CD4-positive, alpha-beta T cell (primary cell): ENCODE measurements around the gene RAB27A. TPM values are rescaled to one million over a fixed set of nuclear protein-coding genes. Genes with fewer than 3 reads are reported as not detected.

ENCODE experiments used
- ATAC-seq: fragments of 200-7000 bp; cut with Tn5 transposase; one replicate; pipeline ENCODE4 v1.10.0; 2022; ENCODE audit warnings: mild to moderate bottlenecking; ENCODE audit not compliant: poor library complexity
- CTCF ChIA-PET: fragments of 350-600 bp; sonication (Branson Sonifier 250); formaldehyde crosslinking; loops from one replicate; lab custom pipeline; 2021; ENCODE audit warnings: antibody characterized with exemption, inconsistent platforms; lab: Charles Lee
- POLR2A ChIA-PET: fragments of 350-600 bp; sonication (Branson Sonifier 250); formaldehyde crosslinking; loops from one replicate; lab custom pipeline; 2021; ENCODE audit warnings: antibody characterized with exemption, inconsistent platforms; lab: Charles Lee
- DNase-seq, 14 experiments: peaks; one replicate each; pipeline ENCODE4 v3.0.0-alpha.2; 2013 to 2020; ENCODE audit warnings: mixed read lengths in 2 of 14
- H3K27ac ChIP-seq, 2 donors: one replicate each; pipeline versions ENCODE4 v1.5.1 to v1.7.0; 2013; ENCODE audit warnings: low read length in 2 of 2, low read depth in 1 of 2, mild to moderate bottlenecking in 1 of 2
- H3K27me3 ChIP-seq, 2 experiments: 1 replicate in 1 of 2; 2 replicates in 1 of 2; pipeline versions ENCODE4 v1.6.1 to v1.7.0; 2013; ENCODE audit warnings: low read length in 2 of 2, control low read depth in 1 of 2, mild to moderate bottlenecking in 1 of 2, moderate library complexity in 1 of 2; ENCODE audit not compliant: insufficient read depth in 2 of 2, control insufficient read depth in 1 of 2
- H3K36me3 ChIP-seq: one replicate; pipeline ENCODE4 v1.6.1; 2013; ENCODE audit warnings: low read length, control low read depth; ENCODE audit not compliant: insufficient read depth
- H3K4me1 ChIP-seq: one replicate; pipeline ENCODE4 v1.6.1; 2013; ENCODE audit warnings: low read length, control low read depth; ENCODE audit not compliant: insufficient read depth
- H3K4me3 ChIP-seq: one replicate; pipeline ENCODE4 v1.5.1; 2013; ENCODE audit warnings: mild to moderate bottlenecking, low read length, moderate library complexity
- H3K9me3 ChIP-seq, 2 experiments: 1 replicate in 1 of 2; 2 replicates in 1 of 2; pipeline versions ENCODE4 v1.6.1 to v1.7.0; 2013; ENCODE audit warnings: low read length in 2 of 2, mild to moderate bottlenecking in 2 of 2, control low read depth in 1 of 2, moderate library complexity in 1 of 2; ENCODE audit not compliant: control insufficient read depth in 1 of 2, insufficient read depth in 1 of 2
- H3K27ac Mint-ChIP-seq: one replicate; pipeline ENCODE4 v1.8.0; 2020; ENCODE audit warnings: mixed read lengths
- H3K27me3 Mint-ChIP-seq: one replicate; pipeline ENCODE4 v1.8.0; 2021; ENCODE audit warnings: mixed read lengths
- H3K36me3 Mint-ChIP-seq: one replicate; pipeline ENCODE4 v1.8.0; 2021; ENCODE audit warnings: low read depth, mixed read lengths
- H3K4me1 Mint-ChIP-seq: one replicate; pipeline ENCODE4 v1.8.0; 2021; ENCODE audit warnings: low read depth, mixed read lengths
- H3K4me3 Mint-ChIP-seq: one replicate; pipeline ENCODE4 v1.8.0; 2020; ENCODE audit warnings: mild to moderate bottlenecking, mixed read lengths
- H3K9me3 Mint-ChIP-seq: one replicate; pipeline ENCODE4 v1.8.0; 2020; ENCODE audit warnings: mixed read lengths
- intact Hi-C, 2 experiments: fragments of 100-400 bp; cut with DNase I in 1 of 2; cut with micrococcal nuclease in 1 of 2; formaldehyde crosslinking; loops; one replicate each; pipeline versions ENCODE4 v1.15.1 to v1.9.0; 2023 to 2025; cut with DNase I, micrococcal nuclease
- total RNA-seq, 174 experiments: library from RNA in 2 of 174; stranded (reverse) in 2 of 174; gene quantifications; one replicate each; pipeline ENCODE4 v1.2.3 and lab custom pipeline; 2021 to 2026
- TF ChIP-seq, protein P1 (sequence below): fragments of 200-600 bp; IDR thresholded peaks from one replicate; pipeline ENCODE4 v1.8.0; 2022; ENCODE audit warnings: antibody characterized with exemption, mild to moderate bottlenecking

RAB27A gene
- total RNA-seq, 2 experiments from 2014 or later, result 9.0 TPM

DNA sequence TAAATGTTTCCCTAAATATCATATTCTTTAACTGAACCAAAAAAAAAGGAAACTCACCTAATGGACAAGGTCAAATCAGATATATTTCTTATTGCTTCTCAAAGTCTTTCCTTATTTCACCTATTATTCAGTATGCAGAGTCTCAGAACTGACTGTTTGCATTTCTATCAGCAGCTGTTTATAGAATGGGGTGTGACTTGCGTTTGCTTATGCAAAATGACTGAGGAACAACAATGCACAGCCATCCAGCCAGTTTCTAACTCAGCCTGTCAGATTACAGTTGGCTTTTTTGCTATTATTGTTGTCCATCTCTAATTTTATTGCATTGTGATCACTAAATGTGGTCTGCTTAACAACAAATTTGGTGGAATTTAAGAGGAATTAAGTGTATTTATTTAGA is 40.7 kb downstream of the RAB27A start:
- ATAC-seq (no peak), DNase-seq (no peak)
- Mint-ChIP-seq H3K27me3 (no peaks in the 10 kb centered on the region), H3K4me1 (peaks cover 40% of the 10 kb centered on the region), H3K4me3 (no peak overlapping the region), H3K36me3 (no peaks in the 10 kb centered on the region), H3K27ac (no peak overlapping the region), H3K9me3 (no peaks in the 10 kb centered on the region)
- H3K27ac ChIP-seq, result no peak overlapping the region
- no peak overlapping the region for H3K4me3 ChIP-seq
- no peaks in the 10 kb centered on the region for H3K9me3 ChIP-seq
- TF ChIP-seq, protein P1, sequence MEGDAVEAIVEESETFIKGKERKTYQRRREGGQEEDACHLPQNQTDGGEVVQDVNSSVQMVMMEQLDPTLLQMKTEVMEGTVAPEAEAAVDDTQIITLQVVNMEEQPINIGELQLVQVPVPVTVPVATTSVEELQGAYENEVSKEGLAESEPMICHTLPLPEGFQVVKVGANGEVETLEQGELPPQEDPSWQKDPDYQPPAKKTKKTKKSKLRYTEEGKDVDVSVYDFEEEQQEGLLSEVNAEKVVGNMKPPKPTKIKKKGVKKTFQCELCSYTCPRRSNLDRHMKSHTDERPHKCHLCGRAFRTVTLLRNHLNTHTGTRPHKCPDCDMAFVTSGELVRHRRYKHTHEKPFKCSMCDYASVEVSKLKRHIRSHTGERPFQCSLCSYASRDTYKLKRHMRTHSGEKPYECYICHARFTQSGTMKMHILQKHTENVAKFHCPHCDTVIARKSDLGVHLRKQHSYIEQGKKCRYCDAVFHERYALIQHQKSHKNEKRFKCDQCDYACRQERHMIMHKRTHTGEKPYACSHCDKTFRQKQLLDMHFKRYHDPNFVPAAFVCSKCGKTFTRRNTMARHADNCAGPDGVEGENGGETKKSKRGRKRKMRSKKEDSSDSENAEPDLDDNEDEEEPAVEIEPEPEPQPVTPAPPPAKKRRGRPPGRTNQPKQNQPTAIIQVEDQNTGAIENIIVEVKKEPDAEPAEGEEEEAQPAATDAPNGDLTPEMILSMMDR, result no peak
- H3K27me3 ChIP-seq, result no peaks in the 10 kb centered on the region
- H3K4me1 ChIP-seq, result peaks cover 25% of the 10 kb centered on the region
- intact Hi-C loops, result no loop called here
- POLR2A ChIA-PET, result no interaction called here
- CTCF ChIA-PET, result no interaction called here
- no peaks in the 10 kb centered on the region for H3K36me3 ChIP-seq

DNA sequence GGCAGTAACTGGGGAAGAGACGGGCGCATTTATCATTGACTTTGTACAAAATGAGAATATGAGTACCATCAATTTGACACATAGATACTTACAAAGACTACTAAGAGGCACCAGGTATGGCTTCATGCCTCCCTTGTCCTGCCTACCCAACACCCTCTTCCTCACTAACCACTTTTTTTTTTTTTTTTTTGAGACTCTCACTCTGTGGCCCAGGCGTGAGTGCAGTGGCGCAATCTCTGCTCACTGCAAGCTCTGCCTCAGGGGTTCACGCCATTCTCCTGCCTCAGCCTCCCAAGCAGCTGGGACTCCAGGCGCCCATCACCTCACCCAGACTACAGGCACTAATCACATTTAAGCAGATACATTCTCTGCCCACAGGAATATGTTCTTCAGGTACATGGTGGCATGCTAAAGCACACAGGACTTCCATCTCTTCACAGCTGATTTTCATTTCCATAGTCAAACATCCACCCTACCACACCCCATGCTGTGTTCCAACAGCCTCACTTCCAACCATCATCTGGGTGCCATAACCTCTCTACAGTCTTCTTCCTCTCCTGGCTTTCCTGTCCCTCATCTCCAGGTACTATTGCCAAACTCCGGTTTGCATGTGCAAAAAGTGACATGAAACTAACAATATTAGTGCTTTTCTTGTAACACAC is 41.7 kb downstream of the RAB27A start:
- H3K4me1 ChIP-seq, result peaks cover 23% of the 10 kb centered on the region
- no peaks in the 10 kb centered on the region for H3K9me3 ChIP-seq
- no peak for ATAC-seq
- peak in 2 of 14 experiments; percentile 31 to 43 for DNase-seq
- ChIA-PET POLR2A (interaction anchor here (0.6 to 1.4 kb wide), 2 partner anchors 16 to 36 kb away, joined by 3 to 4 read pairs; no protein-coding TSS in a partner anchor), CTCF (interaction anchor here (0.7 kb wide), 1 partner anchor 22 kb away, joined by 3 read pairs; no protein-coding TSS in a partner anchor)
- TF ChIP-seq, protein P1, result no peak
- H3K36me3 ChIP-seq, result no peaks in the 10 kb centered on the region
- no peak overlapping the region for H3K4me3 ChIP-seq
- Mint-ChIP-seq H3K4me3 (no peak overlapping the region), H3K36me3 (no peaks in the 10 kb centered on the region), H3K27me3 (no peaks in the 10 kb centered on the region), H3K27ac (no peak overlapping the region), H3K9me3 (no peaks in the 10 kb centered on the region), H3K4me1 (peaks cover 35% of the 10 kb centered on the region)
- intact Hi-C loops, result no loop called here
- no peaks in the 10 kb centered on the region for H3K27me3 ChIP-seq
- H3K27ac ChIP-seq, result no peak overlapping the region

DNA sequence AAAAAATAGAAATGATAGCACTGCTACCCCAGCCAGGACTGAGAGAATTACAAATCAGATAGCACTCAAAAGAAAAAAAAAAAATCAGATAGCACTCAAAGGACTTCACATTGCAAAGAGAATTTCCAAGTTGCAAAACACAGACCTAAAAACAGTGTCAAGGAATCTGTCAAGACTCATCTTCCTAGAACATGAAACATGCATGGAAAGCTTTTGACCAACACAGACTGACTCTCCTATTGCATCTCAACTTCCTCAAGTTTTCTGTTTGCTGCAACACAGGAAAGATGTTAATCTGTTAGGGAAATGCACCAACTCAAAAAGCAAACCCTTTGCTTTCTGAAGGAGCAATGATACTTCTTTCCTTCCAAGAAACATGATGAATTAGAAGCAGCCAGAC is 42.3 kb downstream of the RAB27A start:
- H3K27me3 ChIP-seq, result no peaks in the 10 kb centered on the region
- POLR2A ChIA-PET, result interaction anchor here (0.6 to 1.4 kb wide), 2 partner anchors 15 to 37 kb away, joined by 3 to 4 read pairs; no protein-coding TSS in a partner anchor
- H3K4me1 ChIP-seq, result peaks cover 23% of the 10 kb centered on the region
- intact Hi-C loops, result no loop called here
- Mint-ChIP-seq H3K27ac (no peak overlapping the region), H3K36me3 (no peaks in the 10 kb centered on the region), H3K4me1 (peaks cover 35% of the 10 kb centered on the region), H3K9me3 (no peaks in the 10 kb centered on the region), H3K27me3 (no peaks in the 10 kb centered on the region), H3K4me3 (no peak overlapping the region)
- no peak overlapping the region for H3K4me3 ChIP-seq
- no peaks in the 10 kb centered on the region for H3K9me3 ChIP-seq
- CTCF ChIA-PET, result no interaction called here
- no peak for DNase-seq
- no peak for ATAC-seq
- TF ChIP-seq, protein P1, result no peak
- no peaks in the 10 kb centered on the region for H3K36me3 ChIP-seq
- H3K27ac ChIP-seq, result no peak overlapping the region
